ENCODE measurements around the gene UBQLN3. TPM values are rescaled to one million over a fixed set of nuclear protein-coding genes. Genes with fewer than 3 reads are reported as not detected.

Gene UBQLN3
- total RNA-seq, 2 experiments from 2014 or later: not detected

DNA sequence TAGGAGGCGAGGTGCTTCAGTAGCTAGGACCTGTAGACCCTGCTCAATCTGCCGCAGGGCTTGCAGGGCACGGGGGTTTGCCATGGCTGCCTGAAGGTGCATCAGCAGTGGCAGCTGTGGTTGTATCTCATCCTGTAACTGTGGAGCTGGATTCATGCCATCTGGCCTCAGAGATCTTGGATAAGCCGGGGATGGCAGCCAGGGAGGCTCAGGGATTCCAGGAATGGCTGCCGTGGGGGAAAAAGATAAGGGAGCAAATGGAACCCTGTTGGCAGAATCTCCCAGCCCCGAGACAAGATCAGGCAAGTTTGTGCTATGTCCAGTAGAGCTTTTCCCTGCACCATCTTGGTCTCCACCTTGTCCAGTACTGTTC lies 1.8 kb downstream of the UBQLN3 start:
- DNase-seq (ENCODE audit: low spot score): no peak
- Histone ChIP-seq H4K20me1 (ENCODE audit: insufficient read depth, low read length) (no peaks in the 10 kb centered on the region), H3K4me1 (ENCODE audit: insufficient read depth, low read length, poor library complexity, severe bottlenecking) (no peaks in the 10 kb centered on the region), H3K4me2 (ENCODE audit: low read length) (no peak overlapping the region), H3K4me3 (ENCODE audit: low read depth, low read length, poor library complexity, severe bottlenecking) (no peak overlapping the region), H3K79me2 (ENCODE audit: insufficient read depth, low read depth, low read length) (no peaks in the 10 kb centered on the region), H2AFZ (ENCODE audit: low read length) (no peak overlapping the region), H3K9me3 (ENCODE audit: low read length) (no peaks in the 10 kb centered on the region), H3K36me3 (ENCODE audit: insufficient read depth, low read length) (no peaks in the 10 kb centered on the region), H3K27ac (ENCODE audit: low read depth, low read length, poor library complexity, severe bottlenecking) (no peak overlapping the region), H3K9me2 (ENCODE audit: insufficient read depth, low read length) (no peaks in the 10 kb centered on the region)
- TF ChIP-seq EZH2phosphoT487 (IDR thresholded peaks at IDR 0.05; ENCODE audit: borderline replicate concordance, low read depth, low read length): no peak
- TF ChIP-seq, protein P1, sequence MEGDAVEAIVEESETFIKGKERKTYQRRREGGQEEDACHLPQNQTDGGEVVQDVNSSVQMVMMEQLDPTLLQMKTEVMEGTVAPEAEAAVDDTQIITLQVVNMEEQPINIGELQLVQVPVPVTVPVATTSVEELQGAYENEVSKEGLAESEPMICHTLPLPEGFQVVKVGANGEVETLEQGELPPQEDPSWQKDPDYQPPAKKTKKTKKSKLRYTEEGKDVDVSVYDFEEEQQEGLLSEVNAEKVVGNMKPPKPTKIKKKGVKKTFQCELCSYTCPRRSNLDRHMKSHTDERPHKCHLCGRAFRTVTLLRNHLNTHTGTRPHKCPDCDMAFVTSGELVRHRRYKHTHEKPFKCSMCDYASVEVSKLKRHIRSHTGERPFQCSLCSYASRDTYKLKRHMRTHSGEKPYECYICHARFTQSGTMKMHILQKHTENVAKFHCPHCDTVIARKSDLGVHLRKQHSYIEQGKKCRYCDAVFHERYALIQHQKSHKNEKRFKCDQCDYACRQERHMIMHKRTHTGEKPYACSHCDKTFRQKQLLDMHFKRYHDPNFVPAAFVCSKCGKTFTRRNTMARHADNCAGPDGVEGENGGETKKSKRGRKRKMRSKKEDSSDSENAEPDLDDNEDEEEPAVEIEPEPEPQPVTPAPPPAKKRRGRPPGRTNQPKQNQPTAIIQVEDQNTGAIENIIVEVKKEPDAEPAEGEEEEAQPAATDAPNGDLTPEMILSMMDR (conservative IDR thresholded peaks at IDR 0.05; ENCODE audit: low read length): no peak
- BruUV-seq (replicated peaks): no TSS peak
- intact Hi-C loops (cut with micrococcal nuclease; ENCODE audit: unreplicated experiment): no loop called here
- CTCF ChIA-PET (ENCODE audit: unreplicated experiment): no interaction called here
- POLR2A ChIA-PET: interaction anchor here (0.6 kb wide), 1 partner anchor 191 kb away, joined by 3 read pairs; no protein-coding TSS in a partner anchor

DNA sequence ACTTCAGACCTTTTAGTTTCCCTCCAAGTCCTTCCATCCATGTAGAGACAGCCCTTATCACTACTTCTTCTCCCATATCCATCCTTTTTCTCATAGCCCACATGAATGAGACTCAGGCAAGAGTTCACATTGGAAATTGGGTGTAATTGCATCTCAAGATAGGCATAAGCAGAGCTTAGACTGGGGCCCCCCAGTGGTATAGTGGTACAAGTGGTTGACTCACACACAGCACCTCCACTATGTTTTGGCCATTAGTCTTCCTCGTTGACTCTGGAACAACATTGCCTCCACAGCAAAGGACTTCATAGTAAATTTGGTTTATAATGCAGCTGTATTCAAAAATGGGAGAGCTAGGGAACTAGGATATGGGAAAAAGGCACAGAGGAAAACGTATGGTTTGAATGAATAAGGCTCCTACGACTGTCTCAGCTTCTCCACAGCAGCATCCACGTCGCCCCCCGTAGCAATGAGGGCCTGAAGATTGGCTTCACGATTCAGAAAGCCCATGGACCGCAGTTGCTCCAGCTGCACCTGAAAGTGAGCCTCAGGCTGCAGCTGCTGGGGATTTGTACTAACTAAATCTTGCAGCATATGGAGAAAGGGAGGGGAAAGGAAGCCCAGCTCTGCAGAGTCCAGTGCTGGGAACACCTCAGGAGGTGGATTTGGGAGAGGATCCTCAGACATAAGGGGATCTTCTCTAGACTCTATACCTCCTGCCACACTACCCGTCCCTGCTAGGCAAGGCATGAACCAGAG lies 2.4 kb downstream of the UBQLN3 start:
- BruUV-seq (replicated peaks): no TSS peak
- H3K36me3 ChIP-seq (ENCODE audit: insufficient read depth, low read length): no peaks in the 10 kb centered on the region
- H3K9me2 ChIP-seq (ENCODE audit: insufficient read depth, low read length): no peaks in the 10 kb centered on the region
- TF ChIP-seq, protein P1 (conservative IDR thresholded peaks at IDR 0.05; ENCODE audit: low read length): peak; percentile 38; the same call in 1 of the 2 replicates
- no peak for TF ChIP-seq EZH2phosphoT487 (IDR thresholded peaks at IDR 0.05; ENCODE audit: borderline replicate concordance, low read depth, low read length)
- DNase-seq (ENCODE audit: low spot score): peak; percentile 6
- no peaks in the 10 kb centered on the region for H3K4me1 ChIP-seq (ENCODE audit: insufficient read depth, low read length, poor library complexity, severe bottlenecking)
- intact Hi-C loops (cut with micrococcal nuclease; ENCODE audit: unreplicated experiment): no loop called here
- no peak overlapping the region for H3K27ac ChIP-seq (ENCODE audit: low read depth, low read length, poor library complexity, severe bottlenecking)
- no peak overlapping the region for H2AFZ ChIP-seq (ENCODE audit: low read length)
- no peaks in the 10 kb centered on the region for H4K20me1 ChIP-seq (ENCODE audit: insufficient read depth, low read length)
- ChIA-PET POLR2A (interaction anchor here (0.6 to 1.0 kb wide), 2 partner anchors 12 to 192 kb away, joined by 3 to 4 read pairs; no protein-coding TSS in a partner anchor), CTCF (ENCODE audit: unreplicated experiment) (no interaction called here)
- H3K4me2 ChIP-seq (ENCODE audit: low read length): no peak overlapping the region
- no peaks in the 10 kb centered on the region for H3K79me2 ChIP-seq (ENCODE audit: insufficient read depth, low read depth, low read length)
- no peaks in the 10 kb centered on the region for H3K9me3 ChIP-seq (ENCODE audit: low read length)
- no peak overlapping the region for H3K4me3 ChIP-seq (ENCODE audit: low read depth, low read length, poor library complexity, severe bottlenecking)

DNA sequence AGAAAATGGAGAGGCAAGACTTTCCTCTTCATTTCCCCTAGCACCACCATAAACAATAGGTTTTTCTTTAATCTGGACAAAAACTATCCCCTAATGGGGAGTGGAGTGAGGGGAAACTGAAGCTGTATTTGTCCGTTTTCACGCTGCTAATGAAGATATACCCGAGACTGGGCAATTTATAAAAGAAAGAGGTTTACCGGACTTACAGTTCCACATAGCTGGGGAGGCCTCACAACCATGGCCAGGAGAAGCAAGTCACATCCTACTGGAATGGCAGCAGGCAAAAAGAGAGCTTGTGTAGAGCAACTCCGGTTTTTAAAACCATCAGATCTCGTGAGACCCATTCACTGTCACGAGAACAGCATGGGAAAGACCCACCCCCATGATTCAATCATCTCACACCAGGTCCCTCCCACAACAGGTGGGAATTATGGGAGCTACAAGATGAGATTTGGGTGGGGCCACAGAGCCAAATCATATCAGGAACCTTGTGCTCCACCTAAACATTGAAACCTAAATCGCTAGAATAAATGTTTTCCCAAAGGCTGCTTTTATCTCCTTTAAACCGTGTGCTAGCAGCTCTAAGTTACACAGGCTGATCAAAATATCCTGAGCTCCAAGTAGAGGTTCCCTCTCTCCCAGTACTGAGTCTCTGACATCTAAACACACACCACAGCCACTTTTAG lies 4.3 kb downstream of the UBQLN3 start:
- Histone ChIP-seq H3K27ac (ENCODE audit: low read depth, low read length, poor library complexity, severe bottlenecking) (no peak overlapping the region), H3K79me2 (ENCODE audit: insufficient read depth, low read depth, low read length) (no peaks in the 10 kb centered on the region), H4K20me1 (ENCODE audit: insufficient read depth, low read length) (no peaks in the 10 kb centered on the region), H3K4me3 (ENCODE audit: low read depth, low read length, poor library complexity, severe bottlenecking) (no peak overlapping the region), H3K4me1 (ENCODE audit: insufficient read depth, low read length, poor library complexity, severe bottlenecking) (no peaks in the 10 kb centered on the region), H3K36me3 (ENCODE audit: insufficient read depth, low read length) (no peaks in the 10 kb centered on the region), H3K9me2 (ENCODE audit: insufficient read depth, low read length) (no peaks in the 10 kb centered on the region), H3K4me2 (ENCODE audit: low read length) (no peak overlapping the region), H2AFZ (ENCODE audit: low read length) (no peak overlapping the region), H3K9me3 (ENCODE audit: low read length) (no peaks in the 10 kb centered on the region)
- TF ChIP-seq EZH2phosphoT487 (IDR thresholded peaks at IDR 0.05; ENCODE audit: borderline replicate concordance, low read depth, low read length): no peak
- TF ChIP-seq, protein P1 (conservative IDR thresholded peaks at IDR 0.05; ENCODE audit: low read length): no peak
- no TSS peak for BruUV-seq (replicated peaks)
- intact Hi-C loops (cut with micrococcal nuclease; ENCODE audit: unreplicated experiment): no loop called here
- CTCF ChIA-PET (ENCODE audit: unreplicated experiment): no interaction called here
- POLR2A ChIA-PET: no interaction called here
- DNase-seq (ENCODE audit: low spot score): no peak
